ENCODE data around the gene HIF1AN. TPM values are rescaled to one million over a fixed set of nuclear protein-coding genes. Genes with fewer than 3 reads are reported as not detected.

The HIF1AN gene
- total and polyA plus RNA-seq, 2 donors (not counting 1 experiment from before 2014, with no cell fraction given) = 7.3 to 65.6 TPM

DNA sequence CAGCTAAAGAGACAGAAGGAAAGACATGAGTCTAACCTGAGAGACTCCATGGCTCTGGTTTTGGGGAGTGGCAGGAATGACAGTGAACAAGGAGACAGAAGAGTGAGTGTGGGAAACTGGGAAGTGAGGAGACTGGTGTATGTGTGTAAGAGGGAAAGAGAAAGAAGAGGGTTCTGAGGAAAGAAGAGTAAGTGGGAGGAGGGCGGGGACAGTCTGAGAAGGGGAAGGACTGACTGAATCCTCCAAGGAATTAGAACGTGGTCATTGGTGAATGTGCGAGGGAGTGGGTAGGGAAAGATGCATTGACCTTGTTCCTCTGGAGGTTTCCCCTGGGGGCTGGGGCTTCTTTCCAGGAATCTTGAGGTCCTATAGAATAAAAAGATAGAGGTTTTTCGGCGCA, 46.3 kb upstream of the HIF1AN start:
- no peak overlapping the region for H3K27ac ChIP-seq (ENCODE audit: low read length in 2 of 2)
- TF ChIP-seq EZH2 (IDR thresholded peaks at IDR 0.05; ENCODE audit: borderline replicate concordance, insufficient read depth, low read depth, low read length, poor library complexity, severe bottlenecking) = no peak
- TF ChIP-seq, protein P1, sequence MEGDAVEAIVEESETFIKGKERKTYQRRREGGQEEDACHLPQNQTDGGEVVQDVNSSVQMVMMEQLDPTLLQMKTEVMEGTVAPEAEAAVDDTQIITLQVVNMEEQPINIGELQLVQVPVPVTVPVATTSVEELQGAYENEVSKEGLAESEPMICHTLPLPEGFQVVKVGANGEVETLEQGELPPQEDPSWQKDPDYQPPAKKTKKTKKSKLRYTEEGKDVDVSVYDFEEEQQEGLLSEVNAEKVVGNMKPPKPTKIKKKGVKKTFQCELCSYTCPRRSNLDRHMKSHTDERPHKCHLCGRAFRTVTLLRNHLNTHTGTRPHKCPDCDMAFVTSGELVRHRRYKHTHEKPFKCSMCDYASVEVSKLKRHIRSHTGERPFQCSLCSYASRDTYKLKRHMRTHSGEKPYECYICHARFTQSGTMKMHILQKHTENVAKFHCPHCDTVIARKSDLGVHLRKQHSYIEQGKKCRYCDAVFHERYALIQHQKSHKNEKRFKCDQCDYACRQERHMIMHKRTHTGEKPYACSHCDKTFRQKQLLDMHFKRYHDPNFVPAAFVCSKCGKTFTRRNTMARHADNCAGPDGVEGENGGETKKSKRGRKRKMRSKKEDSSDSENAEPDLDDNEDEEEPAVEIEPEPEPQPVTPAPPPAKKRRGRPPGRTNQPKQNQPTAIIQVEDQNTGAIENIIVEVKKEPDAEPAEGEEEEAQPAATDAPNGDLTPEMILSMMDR (IDR thresholded peaks at IDR 0.05) = no peak
- H3K79me2 ChIP-seq (ENCODE audit: control insufficient read depth, insufficient read depth, low read length) = no peaks in the 10 kb centered on the region
- H3K27me3 ChIP-seq (replicated peaks in 1 of 4; ENCODE audit: control extremely low read depth in 1 of 4, control insufficient read depth in 3 of 4, insufficient read depth in 4 of 4, low read length in 3 of 4) = no peaks in the 10 kb centered on the region
- H3K4me3 ChIP-seq (ENCODE audit: control extremely low read depth in 1 of 5, extremely low read depth in 1 of 5, insufficient read depth in 1 of 5, low read depth in 2 of 5, low read length in 4 of 5) = no peak overlapping the region
- no peak for ATAC-seq (ENCODE audit: low read depth)
- H3K4me1 Mint-ChIP-seq = no peaks in the 10 kb centered on the region
- no peak overlapping the region for H3K4me2 ChIP-seq (replicated peaks; ENCODE audit: low read depth, low read length, poor library complexity, severe bottlenecking)
- H4K20me1 ChIP-seq (ENCODE audit: control insufficient read depth, insufficient read depth, low read length, poor library complexity, severe bottlenecking) = no peaks in the 10 kb centered on the region
- peaks cover 5 to 32% of the 10 kb centered on the region in 2 experiments for H3K36me3 ChIP-seq (replicated peaks in 1 of 2; ENCODE audit: control extremely low read depth in 1 of 2, control insufficient read depth in 1 of 2, extremely low read depth in 1 of 2, insufficient read depth in 2 of 2, low read length in 1 of 2)
- no peaks in the 10 kb centered on the region for H3K9me3 Mint-ChIP-seq (ENCODE audit: insufficient read depth)
- no peak overlapping the region for H3K9ac ChIP-seq (ENCODE audit: low read length)
- WGBS (ENCODE audit: insufficient coverage) = 69% methylated on average over 3 of the region's 5 CpGs
- H3K27ac Mint-ChIP-seq = no peak overlapping the region
- H3K4me1 ChIP-seq (ENCODE audit: control insufficient read depth in 2 of 2, insufficient read depth in 2 of 2, low read length in 2 of 2) = no peaks in the 10 kb centered on the region
- ChIA-PET CTCF (no interaction called here), POLR2A (no interaction called here)
- H3K4me3 Mint-ChIP-seq = no peak overlapping the region
- no peak overlapping the region for H2AFZ ChIP-seq (ENCODE audit: insufficient read depth, low read depth, low read length, poor library complexity, severe bottlenecking)
- no peak for DNase-seq
- H3K9me3 ChIP-seq (ENCODE audit: control extremely low read depth in 1 of 3, control insufficient read depth in 2 of 3, insufficient read depth in 1 of 3, low read length in 2 of 3) = no peaks in the 10 kb centered on the region
- intact Hi-C loops (cut with micrococcal nuclease) = no loop called here
- no peaks in the 10 kb centered on the region for H3K27me3 Mint-ChIP-seq

DNA sequence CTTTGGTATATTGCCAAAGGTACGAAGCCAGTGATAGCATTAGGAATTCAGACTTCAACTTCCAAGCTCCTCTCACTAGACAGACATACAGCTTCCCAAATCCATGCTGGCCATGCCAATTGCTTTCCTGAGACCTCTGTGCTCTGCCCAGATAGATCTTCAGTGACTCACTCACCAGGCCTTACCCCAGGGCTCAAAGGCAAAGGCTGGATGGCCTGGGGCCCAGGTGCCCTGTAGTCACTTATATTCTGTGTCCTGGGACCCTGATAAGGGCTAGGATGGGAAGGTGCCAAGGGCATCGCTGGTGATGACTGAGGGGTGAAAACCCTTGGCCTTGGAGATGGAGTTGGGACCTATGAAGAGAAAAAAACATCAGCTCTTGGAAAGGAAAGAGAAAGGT, 45.2 kb upstream of the HIF1AN start:
- peaks cover 5 to 36% of the 10 kb centered on the region in 2 experiments for H3K36me3 ChIP-seq (replicated peaks in 1 of 2; ENCODE audit: control extremely low read depth in 1 of 2, control insufficient read depth in 1 of 2, extremely low read depth in 1 of 2, insufficient read depth in 2 of 2, low read length in 1 of 2)
- H3K79me2 ChIP-seq (ENCODE audit: control insufficient read depth, insufficient read depth, low read length) = no peaks in the 10 kb centered on the region
- no peaks in the 10 kb centered on the region for H3K4me1 ChIP-seq (ENCODE audit: control insufficient read depth in 2 of 2, insufficient read depth in 2 of 2, low read length in 2 of 2)
- no peak overlapping the region for H3K9ac ChIP-seq (ENCODE audit: low read length)
- H2AFZ ChIP-seq (ENCODE audit: insufficient read depth, low read depth, low read length, poor library complexity, severe bottlenecking) = no peak overlapping the region
- Mint-ChIP-seq H3K27ac (no peak overlapping the region), H3K27me3 (no peaks in the 10 kb centered on the region), H3K4me1 (no peaks in the 10 kb centered on the region), H3K9me3 (ENCODE audit: insufficient read depth) (no peaks in the 10 kb centered on the region), H3K4me3 (no peak overlapping the region)
- 100% methylated on average over 1 of the region's 2 CpGs for WGBS (ENCODE audit: insufficient coverage)
- no peak overlapping the region for H3K4me2 ChIP-seq (replicated peaks; ENCODE audit: low read depth, low read length, poor library complexity, severe bottlenecking)
- H3K27me3 ChIP-seq (replicated peaks in 1 of 4; ENCODE audit: control extremely low read depth in 1 of 4, control insufficient read depth in 3 of 4, insufficient read depth in 4 of 4, low read length in 3 of 4) = no peaks in the 10 kb centered on the region
- POLR2A ChIA-PET = no interaction called here
- CTCF ChIA-PET = no interaction called here
- intact Hi-C loops (cut with micrococcal nuclease) = no loop called here
- H3K9me3 ChIP-seq (ENCODE audit: control extremely low read depth in 1 of 3, control insufficient read depth in 2 of 3, insufficient read depth in 1 of 3, low read length in 2 of 3) = no peaks in the 10 kb centered on the region
- no peaks in the 10 kb centered on the region for H4K20me1 ChIP-seq (ENCODE audit: control insufficient read depth, insufficient read depth, low read length, poor library complexity, severe bottlenecking)
- H3K27ac ChIP-seq (ENCODE audit: low read length in 2 of 2) = no peak overlapping the region
- TF ChIP-seq EZH2 (IDR thresholded peaks at IDR 0.05; ENCODE audit: borderline replicate concordance, insufficient read depth, low read depth, low read length, poor library complexity, severe bottlenecking) = no peak
- TF ChIP-seq, protein P1 (IDR thresholded peaks at IDR 0.05) = no peak
- ATAC-seq (ENCODE audit: low read depth) (no peak), DNase-seq (no peak)
- H3K4me3 ChIP-seq (ENCODE audit: control extremely low read depth in 1 of 5, extremely low read depth in 1 of 5, insufficient read depth in 1 of 5, low read depth in 2 of 5, low read length in 4 of 5) = no peak overlapping the region

Data from B cell (primary cell).